WTC11 (cell line): Measurements from ENCODE around the gene TAF4.

Experiments
- ATF2 ChIP-seq: sonication (generic); formaldehyde crosslinking; IDR thresholded peaks from 2 replicates; pipeline ENCODE4 v1.8.1; 2022; ENCODE audit warnings: low read depth, missing genetic modification reagents, borderline replicate concordance
- CTCF ChIP-seq: fragments of 200-600 bp; IDR thresholded peaks from 2 replicates; pipeline ENCODE4 v1.8.0; 2022; ENCODE audit warnings: antibody characterized with exemption
- ELF4 ChIP-seq: sonication (generic); formaldehyde crosslinking; IDR thresholded peaks from 2 replicates; pipeline ENCODE4 v1.8.1; 2022; ENCODE audit warnings: low read depth, mild to moderate bottlenecking, moderate library complexity, missing genetic modification reagents
- ESRRA ChIP-seq: sonication (generic); formaldehyde crosslinking; IDR thresholded peaks from 2 replicates; pipeline ENCODE4 v1.8.1; 2022; ENCODE audit warnings: mild to moderate bottlenecking, missing genetic modification reagents, borderline replicate concordance
- GRHL2 ChIP-seq: fragments of 250-450 bp; sonication (Bioruptor Pico); IDR thresholded peaks from 2 replicates; pipeline ENCODE4 v1.8.0; 2022; ENCODE audit warnings: mild to moderate bottlenecking, moderate library complexity; ENCODE audit not compliant: insufficient replicate concordance, severe bottlenecking
- NFYB ChIP-seq: sonication (generic); formaldehyde crosslinking; conservative IDR thresholded peaks from 2 replicates; pipeline ENCODE4 v1.8.0; 2022; ENCODE audit warnings: low read depth, missing genetic modification reagents
- SMAD3 ChIP-seq: sonication (generic); formaldehyde crosslinking; IDR thresholded peaks from 2 replicates; pipeline ENCODE4 v1.8.0; 2022; ENCODE audit warnings: missing genetic modification reagents, mild to moderate bottlenecking, borderline replicate concordance
- ZNF138 ChIP-seq: sonication (generic); formaldehyde crosslinking; conservative IDR thresholded peaks from 2 replicates; pipeline ENCODE4 v1.8.1; 2022; ENCODE audit warnings: mild to moderate bottlenecking, moderate library complexity, missing genetic modification reagents
- ZNF512 ChIP-seq: sonication (generic); formaldehyde crosslinking; IDR thresholded peaks from 2 replicates; pipeline ENCODE4 v1.8.1; 2022; ENCODE audit warnings: missing genetic modification reagents, borderline replicate concordance
- TF ChIP-seq, protein P1 (sequence below): sonication (generic); formaldehyde crosslinking; IDR thresholded peaks from 2 replicates; pipeline ENCODE4 v1.8.1; 2023; ENCODE audit warnings: mild to moderate bottlenecking, missing genetic modification reagents, borderline replicate concordance
- TF ChIP-seq, protein P2 (sequence below): sonication (generic); formaldehyde crosslinking; conservative IDR thresholded peaks from 2 replicates; pipeline ENCODE4 v1.8.1; 2022; ENCODE audit warnings: mild to moderate bottlenecking, missing genetic modification reagents
- TF ChIP-seq, protein P3 (sequence below): sonication (generic); formaldehyde crosslinking; IDR thresholded peaks from 2 replicates; pipeline ENCODE4 v1.8.0; 2022; ENCODE audit warnings: mild to moderate bottlenecking, missing genetic modification reagents
- TF ChIP-seq, protein P4 (sequence below): sonication (generic); formaldehyde crosslinking; IDR thresholded peaks from 2 replicates; pipeline ENCODE4 v1.8.0; 2022; ENCODE audit warnings: mild to moderate bottlenecking, missing genetic modification reagents
- TF ChIP-seq, protein P5 (sequence below): sonication (generic); formaldehyde crosslinking; IDR thresholded peaks from 2 replicates; pipeline ENCODE4 v1.8.1; 2023; ENCODE audit warnings: mild to moderate bottlenecking, missing genetic modification reagents

DNA sequence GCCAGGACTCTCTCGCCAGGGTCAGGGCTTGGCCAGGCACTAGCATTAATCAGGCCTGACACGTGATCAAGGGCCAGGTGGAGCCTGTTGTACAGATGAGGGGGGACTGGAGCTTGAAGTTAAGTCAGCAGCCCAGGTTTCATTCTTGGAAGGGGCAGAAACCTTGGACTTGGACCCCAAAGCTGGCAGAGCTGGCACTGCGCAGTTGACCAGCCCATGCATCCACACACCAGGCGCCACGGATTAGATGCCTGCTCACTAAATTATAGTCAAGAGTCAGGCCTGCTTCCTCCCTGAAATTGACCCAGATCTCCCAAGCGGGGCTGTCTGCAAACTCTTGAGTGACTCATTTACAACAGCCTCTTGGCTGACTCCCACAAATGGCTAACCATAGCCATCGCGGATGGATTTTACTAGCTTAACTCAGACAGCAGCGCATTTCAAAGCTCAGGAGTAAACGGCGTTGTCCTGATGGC, 4.1 kb upstream of the TAF4 start:
- TF ChIP-seq, protein P1, sequence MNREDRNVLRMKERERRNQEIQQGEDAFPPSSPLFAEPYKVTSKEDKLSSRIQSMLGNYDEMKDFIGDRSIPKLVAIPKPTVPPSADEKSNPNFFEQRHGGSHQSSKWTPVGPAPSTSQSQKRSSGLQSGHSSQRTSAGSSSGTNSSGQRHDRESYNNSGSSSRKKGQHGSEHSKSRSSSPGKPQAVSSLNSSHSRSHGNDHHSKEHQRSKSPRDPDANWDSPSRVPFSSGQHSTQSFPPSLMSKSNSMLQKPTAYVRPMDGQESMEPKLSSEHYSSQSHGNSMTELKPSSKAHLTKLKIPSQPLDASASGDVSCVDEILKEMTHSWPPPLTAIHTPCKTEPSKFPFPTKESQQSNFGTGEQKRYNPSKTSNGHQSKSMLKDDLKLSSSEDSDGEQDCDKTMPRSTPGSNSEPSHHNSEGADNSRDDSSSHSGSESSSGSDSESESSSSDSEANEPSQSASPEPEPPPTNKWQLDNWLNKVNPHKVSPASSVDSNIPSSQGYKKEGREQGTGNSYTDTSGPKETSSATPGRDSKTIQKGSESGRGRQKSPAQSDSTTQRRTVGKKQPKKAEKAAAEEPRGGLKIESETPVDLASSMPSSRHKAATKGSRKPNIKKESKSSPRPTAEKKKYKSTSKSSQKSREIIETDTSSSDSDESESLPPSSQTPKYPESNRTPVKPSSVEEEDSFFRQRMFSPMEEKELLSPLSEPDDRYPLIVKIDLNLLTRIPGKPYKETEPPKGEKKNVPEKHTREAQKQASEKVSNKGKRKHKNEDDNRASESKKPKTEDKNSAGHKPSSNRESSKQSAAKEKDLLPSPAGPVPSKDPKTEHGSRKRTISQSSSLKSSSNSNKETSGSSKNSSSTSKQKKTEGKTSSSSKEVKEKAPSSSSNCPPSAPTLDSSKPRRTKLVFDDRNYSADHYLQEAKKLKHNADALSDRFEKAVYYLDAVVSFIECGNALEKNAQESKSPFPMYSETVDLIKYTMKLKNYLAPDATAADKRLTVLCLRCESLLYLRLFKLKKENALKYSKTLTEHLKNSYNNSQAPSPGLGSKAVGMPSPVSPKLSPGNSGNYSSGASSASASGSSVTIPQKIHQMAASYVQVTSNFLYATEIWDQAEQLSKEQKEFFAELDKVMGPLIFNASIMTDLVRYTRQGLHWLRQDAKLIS (CRISPR knock-in tag) = no peak
- TF ChIP-seq CTCF (no peak), NFYB (no peak), ELF4 (CRISPR knock-in tag) (no peak), ESRRA (CRISPR knock-in tag) (no peak), ATF2 (CRISPR knock-in tag) (no peak), SMAD3 (CRISPR knock-in tag) (no peak), GRHL2 (no peak), ZNF512 (CRISPR knock-in tag) (no peak), ZNF138 (CRISPR knock-in tag) (no peak)
- TF ChIP-seq, protein P2, sequence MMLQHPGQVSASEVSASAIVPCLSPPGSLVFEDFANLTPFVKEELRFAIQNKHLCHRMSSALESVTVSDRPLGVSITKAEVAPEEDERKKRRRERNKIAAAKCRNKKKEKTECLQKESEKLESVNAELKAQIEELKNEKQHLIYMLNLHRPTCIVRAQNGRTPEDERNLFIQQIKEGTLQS = no peak
- TF ChIP-seq, protein P3, sequence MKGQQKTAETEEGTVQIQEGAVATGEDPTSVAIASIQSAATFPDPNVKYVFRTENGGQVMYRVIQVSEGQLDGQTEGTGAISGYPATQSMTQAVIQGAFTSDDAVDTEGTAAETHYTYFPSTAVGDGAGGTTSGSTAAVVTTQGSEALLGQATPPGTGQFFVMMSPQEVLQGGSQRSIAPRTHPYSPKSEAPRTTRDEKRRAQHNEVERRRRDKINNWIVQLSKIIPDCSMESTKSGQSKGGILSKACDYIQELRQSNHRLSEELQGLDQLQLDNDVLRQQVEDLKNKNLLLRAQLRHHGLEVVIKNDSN (CRISPR knock-in tag) = no peak
- TF ChIP-seq, protein P4, sequence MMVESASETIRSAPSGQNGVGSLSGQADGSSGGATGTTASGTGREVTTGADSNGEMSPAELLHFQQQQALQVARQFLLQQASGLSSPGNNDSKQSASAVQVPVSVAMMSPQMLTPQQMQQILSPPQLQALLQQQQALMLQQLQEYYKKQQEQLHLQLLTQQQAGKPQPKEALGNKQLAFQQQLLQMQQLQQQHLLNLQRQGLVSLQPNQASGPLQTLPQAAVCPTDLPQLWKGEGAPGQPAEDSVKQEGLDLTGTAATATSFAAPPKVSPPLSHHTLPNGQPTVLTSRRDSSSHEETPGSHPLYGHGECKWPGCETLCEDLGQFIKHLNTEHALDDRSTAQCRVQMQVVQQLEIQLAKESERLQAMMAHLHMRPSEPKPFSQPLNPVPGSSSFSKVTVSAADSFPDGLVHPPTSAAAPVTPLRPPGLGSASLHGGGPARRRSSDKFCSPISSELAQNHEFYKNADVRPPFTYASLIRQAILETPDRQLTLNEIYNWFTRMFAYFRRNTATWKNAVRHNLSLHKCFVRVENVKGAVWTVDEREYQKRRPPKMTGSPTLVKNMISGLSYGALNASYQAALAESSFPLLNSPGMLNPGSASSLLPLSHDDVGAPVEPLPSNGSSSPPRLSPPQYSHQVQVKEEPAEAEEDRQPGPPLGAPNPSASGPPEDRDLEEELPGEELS (CRISPR knock-in tag) = no peak
- TF ChIP-seq, protein P5, sequence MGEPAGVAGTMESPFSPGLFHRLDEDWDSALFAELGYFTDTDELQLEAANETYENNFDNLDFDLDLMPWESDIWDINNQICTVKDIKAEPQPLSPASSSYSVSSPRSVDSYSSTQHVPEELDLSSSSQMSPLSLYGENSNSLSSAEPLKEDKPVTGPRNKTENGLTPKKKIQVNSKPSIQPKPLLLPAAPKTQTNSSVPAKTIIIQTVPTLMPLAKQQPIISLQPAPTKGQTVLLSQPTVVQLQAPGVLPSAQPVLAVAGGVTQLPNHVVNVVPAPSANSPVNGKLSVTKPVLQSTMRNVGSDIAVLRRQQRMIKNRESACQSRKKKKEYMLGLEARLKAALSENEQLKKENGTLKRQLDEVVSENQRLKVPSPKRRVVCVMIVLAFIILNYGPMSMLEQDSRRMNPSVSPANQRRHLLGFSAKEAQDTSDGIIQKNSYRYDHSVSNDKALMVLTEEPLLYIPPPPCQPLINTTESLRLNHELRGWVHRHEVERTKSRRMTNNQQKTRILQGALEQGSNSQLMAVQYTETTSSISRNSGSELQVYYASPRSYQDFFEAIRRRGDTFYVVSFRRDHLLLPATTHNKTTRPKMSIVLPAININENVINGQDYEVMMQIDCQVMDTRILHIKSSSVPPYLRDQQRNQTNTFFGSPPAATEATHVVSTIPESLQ (CRISPR knock-in tag) = no peak
